OCI-LY1 (cell line): ENCODE measurements around the gene LIMA1.

ENCODE experiments used
- CTCF ChIP-seq: fragments of 200-600 bp; sonication (generic), shearing (Covaris generic); IDR thresholded peaks from 2 replicates; pipeline ENCODE4 v1.5.1; 2017; ENCODE audit warnings: mild to moderate bottlenecking, antibody characterized with exemption, low read length, moderate library complexity, mixed read lengths
- EZH2 ChIP-seq: fragments of 200-600 bp; sonication (generic), shearing (Covaris generic); IDR thresholded peaks from 2 replicates; pipeline ENCODE4 v1.8.0; 2017; ENCODE audit warnings: borderline replicate concordance, mixed run types, mild to moderate bottlenecking, antibody characterized with exemption, low read length, moderate library complexity, mixed read lengths

GRCh38 chr12:50207424-50207823 is 75.9 kb downstream of the LIMA1 start:
- TF ChIP-seq CTCF: no peak
- no peak for TF ChIP-seq EZH2
